Measurements from ENCODE around the gene DES.

The DES gene

DNA sequence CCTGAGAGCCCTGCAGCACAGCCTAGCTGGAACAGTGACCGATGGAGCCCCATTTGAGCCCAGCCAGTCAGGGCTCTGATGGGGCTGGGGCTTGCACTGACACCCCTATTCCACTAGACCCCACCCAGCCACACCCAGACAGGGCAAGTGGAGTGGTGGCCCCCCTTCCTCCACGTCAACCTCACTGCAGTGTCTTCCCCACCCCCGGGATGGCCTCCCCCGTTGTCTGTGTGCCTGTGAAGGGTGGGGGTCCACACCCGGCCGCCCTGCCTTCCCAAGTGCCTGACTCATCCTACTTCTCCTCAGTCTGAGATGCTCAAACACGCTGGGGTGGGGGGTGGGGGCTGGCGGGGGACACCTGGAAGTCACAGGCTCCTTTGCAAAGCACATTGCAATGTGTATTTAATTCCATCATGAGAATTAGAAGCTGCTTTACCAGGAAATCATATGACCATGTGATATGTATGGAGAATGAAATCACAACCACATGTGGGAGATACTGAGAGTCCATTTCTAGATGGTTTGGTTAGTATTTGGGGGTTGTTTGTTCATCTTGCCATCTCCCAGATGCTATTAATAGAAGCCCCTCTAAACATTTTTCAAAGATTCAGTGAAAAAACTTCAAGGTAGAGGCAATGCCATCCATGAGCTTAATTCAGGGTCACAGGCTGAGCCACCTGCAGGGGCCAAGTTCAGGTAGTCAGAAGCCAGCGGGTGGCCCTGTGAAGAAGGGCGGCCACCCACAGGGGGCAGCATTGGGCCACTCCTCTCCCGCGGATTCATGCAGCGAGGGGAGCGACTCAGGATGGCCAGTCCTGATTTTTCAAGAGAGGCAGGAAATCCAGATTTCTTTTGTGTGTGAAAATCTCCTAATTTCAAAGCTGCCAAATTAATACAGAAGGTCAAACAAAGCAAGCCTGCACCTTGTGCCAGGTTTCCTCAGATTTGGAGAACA lies 57.8 kb downstream of the DES start:
- peak; percentile 15 to 26 for DNase-seq
